ENCODE results near the gene RNF214. TPM values are rescaled to one million over a fixed set of nuclear protein-coding genes. Genes with fewer than 3 reads are reported as not detected.

Gene RNF214
- total and polyA plus RNA-seq, 2 of the 13 experiments (the other 11 are each of a cell fraction or from before 2014, with no cell fraction given) = 10.7 to 12.6 TPM

GRCh38 chr11:117197516-117198456 lies 34.7 kb upstream of the RNF214 start:
- WGBS (ENCODE audit: low lambda C conversion rate) = 67% methylated on average over 12 of the region's 17 CpGs
- no TSS peak for BruUV-seq (replicated peaks)
- ATAC-seq = peak; percentile 44
- intact Hi-C loops (cut with micrococcal nuclease; ENCODE audit: unreplicated experiment) = no loop called here
- Histone ChIP-seq H3K36me3 (replicated peaks in 1 of 2; ENCODE audit: control insufficient read depth in 1 of 2, insufficient read depth in 2 of 2, low read length in 2 of 2) (no peaks in the 10 kb centered on the region; a peak in 1 of 5 replicates), H3K4me1 (ENCODE audit: insufficient read depth, low read length) (peaks cover 9% of the 10 kb centered on the region), H3K79me2 (ENCODE audit: insufficient read depth, low read length) (no peaks in the 10 kb centered on the region), H3K27me3 (ENCODE audit: control insufficient read depth in 1 of 2, insufficient read depth in 2 of 2, low read length in 2 of 2) (no peaks in the 10 kb centered on the region), H3K4me2 (ENCODE audit: low read depth, low read length) (no peak overlapping the region), H3K27ac (ENCODE audit: extremely low read length, insufficient read depth, low read length) (no peak overlapping the region), H3K4me3 (replicated peaks in 1 of 3; ENCODE audit: insufficient read depth in 1 of 3, low read depth in 2 of 3, low read length in 3 of 3) (no peak overlapping the region), H3K9me3 (ENCODE audit: low read length) (no peaks in the 10 kb centered on the region), H4K20me1 (ENCODE audit: insufficient read depth, low read length) (no peaks in the 10 kb centered on the region), H2AFZ (ENCODE audit: low read length) (no peak overlapping the region), H3K9ac (ENCODE audit: insufficient read depth, low read depth, low read length) (no peak overlapping the region)
- POLR2A ChIA-PET = interaction anchor here (1.2 kb wide), 1 partner anchor 18 kb away, joined by 4 read pairs; no protein-coding TSS in a partner anchor
- TF ChIP-seq CBX1 (IDR thresholded peaks at IDR 0.05; ENCODE audit: low read depth) (no peak), ZNF678 (CRISPR knock-in tag; IDR thresholded peaks at IDR 0.05) (no peak), RAD21 (CRISPR knock-in tag; IDR thresholded peaks at IDR 0.05) (peak; percentile 20; the same call in 1 of the 2 replicates), CTCF (CRISPR knock-in tag; IDR thresholded peaks at IDR 0.05) (peak; percentile 64), AGO2 (optimal IDR thresholded peaks at IDR 0.05; ENCODE audit: low read depth, low read length) (peak; percentile 22), HNF1B (CRISPR knock-in tag; IDR thresholded peaks at IDR 0.05) (0 out of 2 replicates have a peak, but pooled peaks have one; percentile 22), LCORL (IDR thresholded peaks at IDR 0.05) (no peak), LCORL (CRISPR knock-in tag; IDR thresholded peaks at IDR 0.05) (no peak), STAG1 (CRISPR knock-in tag; IDR thresholded peaks at IDR 0.05) (peak; percentile 29)
- in situ Hi-C loops (cut with HindIII; ENCODE audit: extremely low pct_ligation_motif_present, low pct_unique_long_range_greater_than_20kb) = no loop called here
- DNase-seq (ENCODE audit: low spot score) = no peak
- CTCF ChIA-PET (ENCODE audit: low intra/inter-chr PET ratio, low total read pairs) = interaction anchor here (1.6 kb wide), 1 partner anchor 29 kb away, joined by 7 read pairs; no protein-coding TSS in a partner anchor
- no peak for FAIRE-seq

Data from HepG2 (cell line).